MM.1S (cell line): Measurements from ENCODE around the gene FHOD1.

Experiments
- DNase-seq: peaks from one replicate; pipeline ENCODE4 v3.0.0-alpha.2; 2015
- H2AFZ ChIP-seq: fragments of 300-600 bp; sonication (generic); 2 replicates; pipeline ENCODE4 v1.6.0; 2016; ENCODE audit warnings: antibody characterized with exemption, low read length
- H3F3A ChIP-seq: fragments of 300-600 bp; sonication (generic); 2 replicates; pipeline ENCODE4 v1.6.1; 2016; ENCODE audit warnings: mild to moderate bottlenecking, antibody characterized with exemption, low read length, moderate library complexity, mixed read lengths; ENCODE audit not compliant: insufficient read depth
- H3K27ac ChIP-seq: fragments of 300-600 bp; sonication (generic); 2 replicates; pipeline ENCODE4 v1.5.1; 2016; ENCODE audit warnings: mild to moderate bottlenecking, low read length
- H3K27me3 ChIP-seq: fragments of 300-600 bp; sonication (generic); replicated peaks from 2 replicates; pipeline ENCODE4 v1.6.0; 2016; ENCODE audit warnings: low read length; ENCODE audit not compliant: insufficient read depth
- H3K36me3 ChIP-seq: fragments of 300-600 bp; sonication (generic); replicated peaks from 2 replicates; pipeline ENCODE4 v1.6.1; 2016; ENCODE audit warnings: mild to moderate bottlenecking, low read length, mixed read lengths; ENCODE audit not compliant: insufficient read depth
- H3K4me1 ChIP-seq: fragments of 300-600 bp; sonication (generic); 2 replicates; pipeline ENCODE4 v1.6.1; 2016; ENCODE audit warnings: low read length, mixed read lengths
- H3K4me2 ChIP-seq: fragments of 300-600 bp; sonication (generic); 2 replicates; pipeline ENCODE4 v1.6.0; 2016; ENCODE audit warnings: low read depth, low read length
- H3K4me3 ChIP-seq: fragments of 300-600 bp; sonication (generic); 2 replicates; pipeline ENCODE4 v1.5.1; 2016; ENCODE audit warnings: low read length, mixed read lengths
- H3K79me2 ChIP-seq: fragments of 300-600 bp; sonication (generic); 2 replicates; pipeline ENCODE4 v1.6.1; 2016; ENCODE audit warnings: mixed run types, low read length, mixed read lengths
- H3K9ac ChIP-seq: fragments of 300-600 bp; sonication (generic); 2 replicates; pipeline ENCODE4 v1.6.1; 2016; ENCODE audit warnings: low read length, mixed read lengths
- H3K9me2 ChIP-seq: fragments of 300-600 bp; sonication (generic); replicated peaks from 2 replicates; pipeline ENCODE4 v1.6.1; 2016; ENCODE audit warnings: mild to moderate bottlenecking, low read length, mixed read lengths; ENCODE audit not compliant: insufficient read depth
- H3K9me3 ChIP-seq: fragments of 300-600 bp; sonication (generic); replicated peaks from 2 replicates; pipeline ENCODE4 v1.6.1; 2016; ENCODE audit warnings: mild to moderate bottlenecking, low read length, mixed read lengths; ENCODE audit not compliant: insufficient read depth
- H4K20me1 ChIP-seq: fragments of 300-600 bp; sonication (generic); 2 replicates; pipeline ENCODE4 v1.6.1; 2016; ENCODE audit warnings: mild to moderate bottlenecking, low read length, moderate library complexity, mixed read lengths; ENCODE audit not compliant: insufficient read depth
- EZH2 ChIP-seq: fragments of 300-600 bp; sonication (generic); optimal IDR thresholded peaks from 2 replicates; pipeline ENCODE3; 2017; ENCODE audit warnings: low read depth, mild to moderate bottlenecking, antibody characterized with exemption, low read length, mixed read lengths
- EZH2phosphoT487 ChIP-seq: fragments of 300-600 bp; sonication (generic); IDR thresholded peaks from 2 replicates; pipeline ENCODE4 v1.6.1; 2018; ENCODE audit warnings: antibody characterized with exemption, low read length
- TF ChIP-seq, protein P1 (sequence below): fragments of 300-600 bp; sonication (generic); IDR thresholded peaks from 2 replicates; pipeline ENCODE4 v1.5.1; 2016; ENCODE audit warnings: antibody characterized with exemption, low read length, mixed read lengths

FHOD1 gene

DNA sequence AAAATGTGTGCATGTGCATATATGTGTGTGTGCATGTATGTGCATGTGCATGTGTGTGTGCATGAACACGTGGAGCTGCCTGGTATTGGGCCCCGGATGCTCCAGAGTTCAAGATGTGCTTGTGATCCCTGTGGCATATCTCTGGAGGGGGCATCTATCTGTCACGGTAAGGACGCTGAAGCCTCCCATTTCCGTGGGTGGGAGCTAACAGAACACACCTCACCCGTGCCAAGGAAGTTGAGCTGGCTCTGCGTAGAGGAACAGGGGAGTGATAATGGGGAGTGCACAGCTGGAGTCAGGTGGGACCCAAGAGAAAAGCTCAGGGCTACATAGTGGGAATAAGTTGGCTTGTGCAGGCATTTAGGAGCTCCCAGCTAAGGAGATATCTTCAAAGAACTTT, 35.6 kb downstream of the FHOD1 start:
- H3K36me3 ChIP-seq: no peaks in the 10 kb centered on the region
- no peak overlapping the region for H3K4me3 ChIP-seq
- no peaks in the 10 kb centered on the region for H3K79me2 ChIP-seq
- no peaks in the 10 kb centered on the region; the same call in 1 of the 2 replicates for H3K27me3 ChIP-seq
- no peak overlapping the region for H3K4me2 ChIP-seq
- DNase-seq: no peak
- H3K9ac ChIP-seq: no peak overlapping the region
- H2AFZ ChIP-seq: no peak overlapping the region
- no peaks in the 10 kb centered on the region for H3K9me3 ChIP-seq
- no peaks in the 10 kb centered on the region for H4K20me1 ChIP-seq
- H3F3A ChIP-seq: no peaks in the 10 kb centered on the region
- no peaks in the 10 kb centered on the region for H3K9me2 ChIP-seq
- TF ChIP-seq, protein P1, sequence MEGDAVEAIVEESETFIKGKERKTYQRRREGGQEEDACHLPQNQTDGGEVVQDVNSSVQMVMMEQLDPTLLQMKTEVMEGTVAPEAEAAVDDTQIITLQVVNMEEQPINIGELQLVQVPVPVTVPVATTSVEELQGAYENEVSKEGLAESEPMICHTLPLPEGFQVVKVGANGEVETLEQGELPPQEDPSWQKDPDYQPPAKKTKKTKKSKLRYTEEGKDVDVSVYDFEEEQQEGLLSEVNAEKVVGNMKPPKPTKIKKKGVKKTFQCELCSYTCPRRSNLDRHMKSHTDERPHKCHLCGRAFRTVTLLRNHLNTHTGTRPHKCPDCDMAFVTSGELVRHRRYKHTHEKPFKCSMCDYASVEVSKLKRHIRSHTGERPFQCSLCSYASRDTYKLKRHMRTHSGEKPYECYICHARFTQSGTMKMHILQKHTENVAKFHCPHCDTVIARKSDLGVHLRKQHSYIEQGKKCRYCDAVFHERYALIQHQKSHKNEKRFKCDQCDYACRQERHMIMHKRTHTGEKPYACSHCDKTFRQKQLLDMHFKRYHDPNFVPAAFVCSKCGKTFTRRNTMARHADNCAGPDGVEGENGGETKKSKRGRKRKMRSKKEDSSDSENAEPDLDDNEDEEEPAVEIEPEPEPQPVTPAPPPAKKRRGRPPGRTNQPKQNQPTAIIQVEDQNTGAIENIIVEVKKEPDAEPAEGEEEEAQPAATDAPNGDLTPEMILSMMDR: no peak
- TF ChIP-seq EZH2 (no peak), EZH2phosphoT487 (no peak)
- H3K4me1 ChIP-seq: no peaks in the 10 kb centered on the region
- no peak overlapping the region for H3K27ac ChIP-seq

DNA sequence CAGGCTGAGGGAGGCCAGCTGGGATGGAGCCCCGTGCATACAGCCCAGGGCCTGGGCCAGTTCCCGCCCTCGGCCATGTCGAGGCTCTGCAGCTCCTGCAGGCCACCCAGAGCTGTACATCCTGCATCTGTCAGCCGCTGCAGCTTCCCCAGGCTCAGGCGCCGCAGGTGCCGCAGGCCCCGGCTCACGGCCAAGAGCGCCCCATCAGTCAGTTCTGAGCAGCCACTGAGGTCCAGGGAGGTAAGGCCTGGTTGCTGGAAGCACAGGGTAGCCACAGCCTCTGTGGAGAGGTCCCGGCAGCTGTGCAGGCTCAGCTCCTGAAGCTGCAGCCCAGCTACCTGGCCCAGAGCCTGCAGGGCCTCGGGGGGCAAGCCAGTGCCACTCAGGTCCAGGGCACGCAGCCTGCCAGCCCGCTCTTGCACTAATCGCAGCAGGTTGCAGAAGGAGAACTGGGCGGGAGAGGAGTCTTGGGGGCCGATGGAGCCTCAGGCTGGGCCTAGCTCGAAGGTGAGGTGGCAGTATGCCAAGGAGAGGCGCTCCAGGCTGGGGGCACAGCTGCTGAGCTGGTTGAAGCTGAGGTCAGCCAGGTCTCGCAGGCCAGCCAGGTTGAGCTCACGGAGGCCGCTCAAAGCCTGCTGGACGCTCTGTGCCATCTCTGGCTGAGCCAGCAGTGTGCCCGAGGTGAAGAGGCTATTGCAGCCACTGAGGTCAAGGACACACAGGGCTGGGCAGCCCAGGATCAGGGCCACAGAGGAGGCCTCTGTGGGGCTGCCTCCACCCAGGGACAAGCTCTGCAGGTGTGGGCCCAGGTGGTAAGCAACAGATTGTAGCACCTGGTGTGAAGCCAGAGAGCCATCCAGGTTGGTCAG, 37.0 kb downstream of the FHOD1 start:
- H3K9ac ChIP-seq: no peak overlapping the region
- no peak overlapping the region for H3K27ac ChIP-seq
- H3K4me1 ChIP-seq: no peaks in the 10 kb centered on the region
- H2AFZ ChIP-seq: no peak overlapping the region
- TF ChIP-seq, protein P1: no peak
- TF ChIP-seq EZH2phosphoT487: no peak
- no peaks in the 10 kb centered on the region for H3K27me3 ChIP-seq
- no peaks in the 10 kb centered on the region for H3F3A ChIP-seq
- no peaks in the 10 kb centered on the region for H3K9me3 ChIP-seq
- no peak overlapping the region for H3K4me3 ChIP-seq
- H3K4me2 ChIP-seq: no peak overlapping the region
- no peaks in the 10 kb centered on the region for H3K9me2 ChIP-seq
- no peak for DNase-seq
- no peaks in the 10 kb centered on the region for H3K79me2 ChIP-seq
- no peaks in the 10 kb centered on the region for H3K36me3 ChIP-seq
- H4K20me1 ChIP-seq: no peaks in the 10 kb centered on the region

DNA sequence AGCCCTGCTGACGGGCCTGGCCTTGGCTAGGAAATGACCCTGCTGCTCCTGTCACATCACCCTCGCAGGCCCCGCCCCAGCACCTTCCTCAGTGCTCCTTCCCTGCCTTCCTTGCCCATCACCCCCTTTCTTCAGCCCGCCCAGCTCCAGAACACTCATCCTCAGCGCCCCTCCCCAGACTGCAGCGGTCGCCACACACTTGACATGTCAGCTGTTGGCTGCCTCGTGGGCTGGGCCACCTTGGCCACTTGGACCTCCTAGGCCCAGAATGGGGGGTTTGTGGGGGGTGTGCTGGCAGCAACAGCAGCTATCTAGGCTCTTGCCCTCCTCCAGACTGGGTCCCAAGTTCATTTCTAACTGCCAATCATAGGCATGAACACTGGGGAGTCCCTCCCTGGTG, 37.7 kb downstream of the FHOD1 start:
- H3K9me3 ChIP-seq: no peaks in the 10 kb centered on the region
- no peaks in the 10 kb centered on the region for H3K4me1 ChIP-seq

More for the DNA sequence above, 37.7 kb downstream of the FHOD1 start:
- no peak overlapping the region for H2AFZ ChIP-seq
- no peaks in the 10 kb centered on the region for H3K79me2 ChIP-seq
- H3K27ac ChIP-seq: no peak overlapping the region
- no peak overlapping the region for H3K4me3 ChIP-seq
- H3K4me2 ChIP-seq: no peak overlapping the region
- no peaks in the 10 kb centered on the region for H3K27me3 ChIP-seq
- H3K9me2 ChIP-seq: no peaks in the 10 kb centered on the region
- no peaks in the 10 kb centered on the region for H3F3A ChIP-seq
- H3K9ac ChIP-seq: no peak overlapping the region
- H4K20me1 ChIP-seq: no peaks in the 10 kb centered on the region
- TF ChIP-seq EZH2: no peak
- TF ChIP-seq, protein P1: no peak
- no peak for TF ChIP-seq EZH2phosphoT487
- DNase-seq: no peak
- no peaks in the 10 kb centered on the region for H3K36me3 ChIP-seq
